Endothelial cell (in vitro differentiated cells): Measurements from ENCODE around the gene ATRIP. TPM values are rescaled to one million over a fixed set of nuclear protein-coding genes. Genes with fewer than 3 reads are reported as not detected.

Experiments used
- DNase-seq: peaks from one replicate; pipeline ENCODE4 v3.0.0; 2021; ENCODE audit warnings: low spot score
- H3K27ac Mint-ChIP-seq: one replicate; pipeline ENCODE4 v1.8.0; 2021; ENCODE audit warnings: mixed read lengths, inconsistent platforms; ENCODE audit not compliant: unreplicated experiment
- H3K27me3 Mint-ChIP-seq: one replicate; pipeline ENCODE4 v1.8.0; 2021; ENCODE audit warnings: mild to moderate bottlenecking, moderate library complexity, mixed read lengths, inconsistent platforms; ENCODE audit not compliant: unreplicated experiment
- H3K36me3 Mint-ChIP-seq: one replicate; pipeline ENCODE4 v1.8.0; 2021; ENCODE audit warnings: mild to moderate bottlenecking, low read depth, mixed read lengths, inconsistent platforms; ENCODE audit not compliant: unreplicated experiment
- H3K4me1 Mint-ChIP-seq: one replicate; pipeline ENCODE4 v1.8.0; 2021; ENCODE audit warnings: mild to moderate bottlenecking, mixed read lengths, inconsistent platforms; ENCODE audit not compliant: unreplicated experiment
- H3K4me3 Mint-ChIP-seq: one replicate; pipeline ENCODE4 v1.8.0; 2021; ENCODE audit warnings: mild to moderate bottlenecking, mixed read lengths, inconsistent platforms; ENCODE audit not compliant: unreplicated experiment
- H3K9me3 Mint-ChIP-seq: one replicate; pipeline ENCODE4 v1.8.0; 2021; ENCODE audit warnings: mixed read lengths, inconsistent platforms; ENCODE audit not compliant: unreplicated experiment
- CTCF ChIP-seq: fragments of 200-600 bp; sonication (generic); IDR thresholded peaks from one replicate; pipeline ENCODE4 v1.5.0; 2021; ENCODE audit warnings: antibody characterized with exemption; ENCODE audit not compliant: unreplicated experiment
- total RNA-seq: library from RNA; stranded (reverse); fragmentation: NEBNext Ultra II Directional; extraction: Animal tissue kit (Norgen Biotek cat#: 25700); gene quantifications from one replicate; pipeline ENCODE4 v1.2.1, GENCODE V29; 2021; ENCODE audit not compliant: unreplicated experiment

ATRIP gene
- total RNA-seq, 1 donor from 2014 or later, result 11.2 TPM

- H3K36me3 Mint-ChIP-seq, result peaks cover 15% of the 10 kb centered on the region
- H3K27ac Mint-ChIP-seq, result no peak overlapping the region
- no peak for DNase-seq
- H3K4me3 Mint-ChIP-seq, result no peak overlapping the region
- TF ChIP-seq CTCF, result no peak
- no peaks in the 10 kb centered on the region for H3K4me1 Mint-ChIP-seq
- H3K9me3 Mint-ChIP-seq, result no peaks in the 10 kb centered on the region
- peaks cover 8% of the 10 kb centered on the region for H3K27me3 Mint-ChIP-seq
Measured at GRCh38 chr3:48417529-48418108, 28.9 kb upstream of the ATRIP start.

- H3K36me3 Mint-ChIP-seq, result peaks cover 17% of the 10 kb centered on the region
- peaks cover 7% of the 10 kb centered on the region for H3K27me3 Mint-ChIP-seq
- TF ChIP-seq CTCF, result no peak
- H3K4me3 Mint-ChIP-seq, result no peak overlapping the region
- DNase-seq, result no peak
- no peaks in the 10 kb centered on the region for H3K9me3 Mint-ChIP-seq
- no peaks in the 10 kb centered on the region for H3K4me1 Mint-ChIP-seq
- H3K27ac Mint-ChIP-seq, result no peak overlapping the region
Measured at GRCh38 chr3:48418140-48418539, 28.4 kb upstream of the ATRIP start.

DNA sequence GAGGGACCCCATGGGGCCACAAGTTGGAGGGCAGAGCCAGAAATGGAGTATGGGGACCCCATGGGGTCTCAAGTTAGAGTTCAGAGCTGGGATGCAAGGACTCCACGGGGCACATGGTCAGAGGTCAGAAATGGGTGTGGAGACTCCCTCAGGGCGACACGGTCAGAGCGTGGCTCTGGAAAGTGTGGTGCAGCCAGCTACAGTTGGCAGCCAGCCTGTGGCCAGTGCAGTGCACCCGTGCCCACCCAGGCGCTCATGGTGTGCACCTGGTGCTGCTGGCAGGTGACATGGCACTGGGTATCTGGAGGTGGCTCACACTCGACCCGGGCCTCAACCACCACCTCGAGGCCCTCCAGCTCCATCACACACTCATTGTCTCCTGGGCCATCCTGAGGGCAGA, 27.9 kb upstream of the ATRIP start:
- no peak for TF ChIP-seq CTCF
- Mint-ChIP-seq H3K36me3 (peaks cover 13% of the 10 kb centered on the region), H3K27me3 (peaks cover 8% of the 10 kb centered on the region), H3K9me3 (no peaks in the 10 kb centered on the region), H3K4me3 (no peak overlapping the region), H3K4me1 (no peaks in the 10 kb centered on the region), H3K27ac (no peak overlapping the region)
- DNase-seq, result no peak

- H3K36me3 Mint-ChIP-seq, result peaks cover 13% of the 10 kb centered on the region
- no peak overlapping the region for H3K27ac Mint-ChIP-seq
- H3K4me3 Mint-ChIP-seq, result no peak overlapping the region
- no peaks in the 10 kb centered on the region for H3K9me3 Mint-ChIP-seq
- no peaks in the 10 kb centered on the region for H3K4me1 Mint-ChIP-seq
- DNase-seq, result no peak
- peaks cover 8% of the 10 kb centered on the region for H3K27me3 Mint-ChIP-seq
- no peak for TF ChIP-seq CTCF
Measured at GRCh38 chr3:48419149-48419548, 27.4 kb upstream of the ATRIP start.

GRCh38 chr3:48419597-48419996, 26.9 kb upstream of the ATRIP start:
- TF ChIP-seq CTCF, result no peak

More at GRCh38 chr3:48419597-48419996, 26.9 kb upstream of the ATRIP start:
- H3K27me3 Mint-ChIP-seq, result peaks cover 8% of the 10 kb centered on the region
- peaks cover 13% of the 10 kb centered on the region for H3K36me3 Mint-ChIP-seq
- H3K4me3 Mint-ChIP-seq, result no peak overlapping the region
- H3K27ac Mint-ChIP-seq, result no peak overlapping the region
- no peaks in the 10 kb centered on the region for H3K9me3 Mint-ChIP-seq
- DNase-seq, result no peak
- H3K4me1 Mint-ChIP-seq, result no peaks in the 10 kb centered on the region
